ENCODE measurements around the gene STAM2. TPM values are rescaled to one million over a fixed set of nuclear protein-coding genes. Genes with fewer than 3 reads are reported as not detected.
A peak's percentile ranks its signal among the peaks of the same experiment; 100 is the strongest.

Gene STAM2
- 4.9 TPM for polyA plus RNA-seq (2012; ENCODE audit: insufficient read depth, insufficient read length, low read depth)

- H3K9me3 ChIP-seq: no peaks in the 10 kb centered on the region
- H3K4me1 ChIP-seq: no peaks in the 10 kb centered on the region
- peak; percentile 67 for TF ChIP-seq CTCF (IDR thresholded peaks at IDR 0.05; ENCODE audit: low read depth, low read length)
- no peaks in the 10 kb centered on the region for H3K27me3 ChIP-seq
- DNase-seq: peak; percentile 80
- H3K4me3 ChIP-seq (ENCODE audit: low read depth, low read length): peak within 1 kb of the TSS; percentile 78
- no peaks in the 10 kb centered on the region for H3K36me3 ChIP-seq
These were observed at the start of gene STAM2 for GRCh38 chr2:152175368-152176112. STAM2 (minus strand) TSS chr2:152175763; CDS start chr2:152175642, 121 bp downstream.

GRCh38 chr2:152223977-152224376, 48.4 kb upstream of the STAM2 start:
- Histone ChIP-seq H3K9me3 (no peaks in the 10 kb centered on the region), H3K4me3 (ENCODE audit: low read depth, low read length) (no peak overlapping the region), H3K36me3 (no peaks in the 10 kb centered on the region), H3K27me3 (no peaks in the 10 kb centered on the region), H3K4me1 (no peaks in the 10 kb centered on the region)
- no peak for DNase-seq
- no peak for TF ChIP-seq CTCF (IDR thresholded peaks at IDR 0.05; ENCODE audit: low read depth, low read length)

- Histone ChIP-seq H3K9me3 (no peaks in the 10 kb centered on the region), H3K4me1 (no peaks in the 10 kb centered on the region), H3K27me3 (no peaks in the 10 kb centered on the region), H3K4me3 (ENCODE audit: low read depth, low read length) (no peak overlapping the region), H3K36me3 (no peaks in the 10 kb centered on the region)
- peak; percentile 27 for DNase-seq
- no peak for TF ChIP-seq CTCF (IDR thresholded peaks at IDR 0.05; ENCODE audit: low read depth, low read length)
These were observed 47.5 kb upstream of the STAM2 start for GRCh38 chr2:152222975-152223637.

GRCh38 chr2:152221839-152222238, 46.3 kb upstream of the STAM2 start:
- H3K27me3 ChIP-seq: no peaks in the 10 kb centered on the region
- no peaks in the 10 kb centered on the region for H3K9me3 ChIP-seq
- no peaks in the 10 kb centered on the region for H3K36me3 ChIP-seq
- no peak overlapping the region for H3K4me3 ChIP-seq (ENCODE audit: low read depth, low read length)
- no peak for TF ChIP-seq CTCF (IDR thresholded peaks at IDR 0.05; ENCODE audit: low read depth, low read length)
- H3K4me1 ChIP-seq: no peaks in the 10 kb centered on the region
- DNase-seq: no peak

- Histone ChIP-seq H3K4me3 (ENCODE audit: low read depth, low read length) (no peak overlapping the region), H3K36me3 (no peaks in the 10 kb centered on the region), H3K9me3 (no peaks in the 10 kb centered on the region), H3K4me1 (no peaks in the 10 kb centered on the region), H3K27me3 (no peaks in the 10 kb centered on the region)
- no peak for TF ChIP-seq CTCF (IDR thresholded peaks at IDR 0.05; ENCODE audit: low read depth, low read length)
- DNase-seq: no peak
These were observed 43.7 kb upstream of the STAM2 start for GRCh38 chr2:152219077-152219828.
